Activated naive CD8-positive, alpha-beta T cell treated with anti-CD3 and anti-CD28 coated beads, Interleukin-2, amount 50 U/mL, for 16 hours (primary cell): Measurements from ENCODE around the gene SEMA7A.
"Not testable (repeated sequence)": the region's sequence is repeated elsewhere in the genome, so short reads cannot be mapped to it uniquely, and the experiment has no call there.

Source experiments
- DNase-seq: peaks from one replicate; pipeline ENCODE4 v3.0.0-alpha.2; 2020; ENCODE audit warnings: low read depth, low spot score

Gene SEMA7A

DNA sequence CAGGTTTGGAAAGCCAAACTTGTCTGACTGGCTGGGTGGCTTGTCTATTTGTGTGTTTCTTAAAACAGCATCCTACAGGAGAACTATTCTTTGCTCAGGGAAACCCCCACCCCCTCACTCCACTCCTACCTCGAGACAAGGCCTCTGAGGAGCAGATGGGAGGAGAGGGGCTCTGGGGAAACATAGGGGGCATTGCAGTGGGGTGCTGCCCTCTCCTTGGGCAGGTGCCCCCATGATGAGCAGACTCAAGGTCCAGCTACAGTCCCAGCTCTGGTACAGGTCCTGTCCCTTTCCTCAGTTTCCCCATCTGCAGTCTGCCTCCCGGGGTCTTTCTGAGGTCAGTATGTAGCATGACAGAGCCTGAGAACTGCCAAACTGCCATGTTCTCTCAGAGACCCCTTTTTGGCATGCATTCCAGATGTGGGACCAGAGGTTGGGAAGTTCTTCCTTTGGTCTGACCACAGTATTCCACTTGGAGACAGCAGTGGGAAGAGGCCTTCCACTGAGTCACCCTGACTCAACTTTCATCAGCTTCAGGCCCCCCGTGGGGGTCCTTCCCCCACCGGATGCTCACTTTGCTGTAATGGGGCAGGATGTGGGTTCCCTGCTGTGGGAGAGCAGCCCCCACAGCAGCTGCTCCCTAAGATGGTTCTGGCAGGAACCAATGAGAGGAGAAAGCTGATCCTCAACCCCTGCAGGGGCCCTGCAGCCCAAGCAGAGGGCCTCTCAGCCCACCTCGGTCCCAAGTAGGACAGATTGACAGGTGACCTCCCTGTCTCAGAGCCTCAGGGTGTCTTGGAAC is 34.0 kb downstream of the SEMA7A start:
- DNase-seq = no peak

GRCh38 chr15:74399100-74399499 is 34.7 kb downstream of the SEMA7A start:
- DNase-seq = no peak

GRCh38 chr15:74398183-74398582 is 35.6 kb downstream of the SEMA7A start:
- DNase-seq = no peak

GRCh38 chr15:74397239-74398068 is 36.3 kb downstream of the SEMA7A start:
- no peak for DNase-seq

- no peak for DNase-seq
Measured at GRCh38 chr15:74396445-74397238, 37.1 kb downstream of the SEMA7A start.

- no peak for DNase-seq
Measured at GRCh38 chr15:74396146-74396438, 37.7 kb downstream of the SEMA7A start.

DNA sequence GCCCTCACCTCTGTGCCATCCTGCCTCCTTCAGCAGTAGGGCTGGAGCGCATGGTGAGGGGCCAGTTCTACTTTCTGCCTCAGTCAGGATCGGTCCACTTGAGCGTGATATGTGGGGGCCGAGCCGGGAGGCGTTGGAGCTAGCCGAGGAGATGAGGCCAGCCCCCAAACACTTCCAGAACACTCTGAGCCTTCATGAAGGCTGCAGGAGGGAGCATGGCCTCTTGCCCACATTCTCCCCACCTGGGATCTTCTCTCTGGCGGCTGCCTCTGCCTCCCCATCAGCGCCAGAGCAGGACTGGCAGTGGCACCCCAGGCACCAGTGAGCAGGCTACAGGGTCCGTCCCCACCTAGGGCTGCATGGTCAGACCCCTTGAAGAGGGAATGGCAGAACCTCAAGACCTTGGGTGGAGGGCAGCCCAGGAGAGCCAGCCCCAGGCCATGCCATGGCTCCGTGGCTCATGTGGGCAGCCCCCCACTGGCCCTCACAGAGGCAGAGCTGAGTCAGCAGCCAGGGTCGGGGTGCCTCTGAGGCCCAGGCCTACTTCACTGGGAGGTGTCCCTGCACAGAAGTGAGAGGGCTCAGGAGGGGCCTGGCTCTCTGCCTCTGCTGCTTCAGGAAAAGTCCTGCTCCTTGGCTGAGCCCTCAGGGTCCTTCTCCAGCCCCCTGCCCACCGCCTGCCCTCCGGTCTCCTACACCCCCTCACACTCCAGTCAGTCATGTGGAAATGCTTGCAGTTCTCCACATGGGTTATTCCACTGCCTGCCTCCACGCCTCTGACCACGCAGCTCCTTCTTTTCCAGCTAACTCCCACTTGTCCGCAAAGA is 38.2 kb downstream of the SEMA7A start:
- DNase-seq = no peak

GRCh38 chr15:74394090-74394846 is 39.5 kb downstream of the SEMA7A start:
- DNase-seq = no peak

DNA sequence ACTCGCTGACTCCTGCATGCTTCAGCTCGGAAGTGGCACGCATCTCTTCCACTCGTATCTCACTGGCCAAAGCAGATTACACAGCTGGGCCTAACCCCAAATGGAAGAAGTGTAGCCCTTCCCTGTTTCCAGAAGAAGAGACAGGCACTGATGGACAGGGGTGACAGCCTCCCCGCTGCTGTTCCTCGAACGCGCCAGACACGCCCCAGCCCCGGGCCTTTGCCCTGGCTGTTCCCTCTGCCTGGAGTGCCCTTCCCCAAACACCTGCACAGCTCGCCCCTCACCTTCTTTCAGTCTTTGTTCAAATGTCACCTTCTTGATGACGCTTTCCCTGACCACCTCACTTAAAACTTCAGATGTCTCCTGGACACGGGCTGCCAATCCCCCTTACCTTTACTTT is 40.3 kb downstream of the SEMA7A start:
- no peak for DNase-seq

GRCh38 chr15:74392902-74393301 is 40.9 kb downstream of the SEMA7A start:
- DNase-seq = no peak

DNA sequence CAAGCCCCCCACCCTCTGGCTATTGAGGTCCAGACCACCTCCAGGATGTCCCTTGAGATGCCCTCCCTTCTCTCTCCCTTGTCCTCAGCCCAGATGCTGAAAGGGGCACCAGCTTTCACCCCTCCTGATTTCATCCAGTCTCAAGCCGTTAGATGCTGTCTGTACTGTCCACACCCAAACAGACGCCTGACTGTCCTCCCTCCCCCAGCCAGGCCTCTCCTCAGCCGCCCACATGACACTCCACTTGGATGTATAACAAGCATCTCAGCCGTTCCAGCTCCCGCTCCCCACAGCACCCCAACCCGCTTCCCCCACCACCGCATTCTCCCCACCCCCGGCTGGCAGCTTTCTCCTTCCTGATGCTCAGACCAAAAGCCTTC is 41.3 kb downstream of the SEMA7A start:
- no peak for DNase-seq

GRCh38 chr15:74391582-74392450 is 41.9 kb downstream of the SEMA7A start:
- no peak for DNase-seq

GRCh38 chr15:74390647-74391288 is 43.0 kb downstream of the SEMA7A start:
- DNase-seq = no peak

- not testable (repeated sequence) for DNase-seq
Measured at GRCh38 chr15:74390049-74390646, 43.6 kb downstream of the SEMA7A start.

DNA sequence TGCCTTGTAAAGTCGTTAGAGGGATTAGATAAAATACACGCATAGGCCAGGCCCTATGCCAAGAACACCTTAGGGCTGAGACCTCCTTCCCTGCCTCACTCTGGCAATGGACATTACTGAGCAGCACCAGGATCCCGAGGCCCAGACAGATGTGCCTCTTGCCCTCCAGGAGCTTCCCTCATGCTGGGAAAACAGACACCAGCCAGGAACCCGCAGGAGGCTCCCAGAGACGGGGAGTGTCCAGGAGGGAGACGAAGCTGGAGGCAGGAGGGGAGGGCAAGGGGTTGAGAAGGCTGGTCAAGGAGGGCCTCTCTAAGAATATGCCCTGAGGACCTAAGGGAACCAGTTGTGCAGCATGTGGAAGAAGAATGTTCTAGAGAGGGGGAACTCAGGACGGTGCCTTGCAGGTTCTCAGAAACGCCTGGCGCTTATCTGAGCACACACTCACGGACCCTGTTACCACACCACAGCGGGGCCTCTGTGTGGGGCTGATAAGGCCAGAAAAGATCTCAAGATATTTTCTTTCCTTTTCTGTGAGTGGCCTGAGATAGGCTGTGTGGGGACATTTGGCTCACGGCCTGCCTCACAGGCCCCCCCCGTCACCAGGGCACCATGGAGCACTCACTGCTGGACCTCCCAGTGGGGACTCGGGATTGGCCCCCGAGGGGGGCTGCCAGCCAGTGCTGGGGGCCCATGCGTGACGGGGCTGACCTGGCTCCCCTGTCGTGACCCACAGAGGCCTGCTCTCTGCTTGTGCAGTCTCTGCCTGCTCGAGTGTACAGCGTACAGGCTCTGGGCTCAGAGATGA is 44.3 kb downstream of the SEMA7A start:
- DNase-seq = no peak

GRCh38 chr15:74388363-74388951 is 45.3 kb downstream of the SEMA7A start:
- no peak for DNase-seq

DNA sequence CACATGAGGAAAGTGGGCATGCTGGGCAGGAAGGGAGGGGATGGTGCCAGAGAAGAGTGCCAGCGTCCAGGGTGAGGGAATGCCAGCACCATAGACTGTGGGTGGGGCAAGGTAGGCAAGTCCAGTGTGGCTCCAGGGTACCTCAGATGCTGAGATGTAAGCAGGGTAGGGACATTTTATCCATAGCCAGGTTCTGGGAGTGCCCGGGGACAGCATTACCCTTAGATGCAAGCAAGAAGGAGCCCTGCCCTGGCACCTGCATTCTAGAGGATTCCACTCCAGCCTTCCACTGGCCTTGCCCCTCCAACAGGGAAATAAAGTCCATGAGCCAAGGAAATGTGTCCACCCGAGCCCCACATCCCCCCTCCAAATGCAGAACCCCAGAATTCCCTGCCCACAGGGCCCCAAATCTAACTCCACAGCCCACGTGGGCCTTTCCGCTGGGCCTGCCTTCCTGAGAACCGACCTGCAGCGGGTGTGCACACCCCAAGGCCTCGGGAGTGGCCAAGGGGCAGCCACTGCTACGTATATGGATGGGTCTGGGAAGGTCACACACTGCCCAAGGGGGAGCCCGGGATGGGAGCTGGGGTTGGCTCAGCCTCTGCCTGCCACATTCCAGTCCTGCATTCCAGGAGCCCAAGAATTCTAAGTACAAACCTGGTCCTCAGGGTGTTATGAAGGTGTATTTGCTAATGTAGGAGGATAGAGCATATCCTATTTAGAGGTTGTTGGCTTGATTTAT is 46.0 kb downstream of the SEMA7A start:
- DNase-seq = no peak
